ENCODE measurements around the gene INSL3. TPM values are rescaled to one million over a fixed set of nuclear protein-coding genes. Genes with fewer than 3 reads are reported as not detected.
"Not testable (repeated sequence)": the region's sequence is repeated elsewhere in the genome, so short reads cannot be mapped to it uniquely, and the experiment has no call there.

The INSL3 gene
- total RNA-seq, 4 donors from 2014 or later, result 2.7 TPM; not detected in 3

GRCh38 chr19:17811103-17811502 is 10.2 kb downstream of the INSL3 start:
- DNase-seq (ENCODE audit: low spot score), result no peak
- TF ChIP-seq CTCF (IDR thresholded peaks at IDR 0.05), result no peak
- ATAC-seq (ENCODE audit: low FRiP score), result no peak

DNA sequence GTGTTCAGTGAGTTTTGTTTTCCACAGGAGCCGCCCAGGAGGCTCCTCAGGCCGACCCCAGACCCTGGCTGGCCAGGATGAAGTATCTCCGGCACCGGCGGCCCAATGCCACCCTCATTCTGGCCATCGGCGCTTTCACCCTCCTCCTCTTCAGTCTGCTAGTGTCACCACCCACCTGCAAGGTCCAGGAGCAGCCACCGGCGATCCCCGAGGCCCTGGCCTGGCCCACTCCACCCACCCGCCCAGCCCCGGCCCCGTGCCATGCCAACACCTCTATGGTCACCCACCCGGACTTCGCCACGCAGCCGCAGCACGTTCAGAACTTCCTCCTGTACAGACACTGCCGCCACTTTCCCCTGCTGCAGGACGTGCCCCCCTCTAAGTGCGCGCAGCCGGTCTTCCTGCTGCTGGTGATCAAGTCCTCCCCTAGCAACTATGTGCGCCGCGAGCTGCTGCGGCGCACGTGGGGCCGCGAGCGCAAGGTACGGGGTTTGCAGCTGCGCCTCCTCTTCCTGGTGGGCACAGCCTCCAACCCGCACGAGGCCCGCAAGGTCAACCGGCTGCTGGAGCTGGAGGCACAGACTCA is 13.5 kb downstream of the INSL3 start:
- TF ChIP-seq CTCF (IDR thresholded peaks at IDR 0.05), result no peak
- no peak for DNase-seq (ENCODE audit: low spot score)
- no peak for ATAC-seq (ENCODE audit: low FRiP score)

DNA sequence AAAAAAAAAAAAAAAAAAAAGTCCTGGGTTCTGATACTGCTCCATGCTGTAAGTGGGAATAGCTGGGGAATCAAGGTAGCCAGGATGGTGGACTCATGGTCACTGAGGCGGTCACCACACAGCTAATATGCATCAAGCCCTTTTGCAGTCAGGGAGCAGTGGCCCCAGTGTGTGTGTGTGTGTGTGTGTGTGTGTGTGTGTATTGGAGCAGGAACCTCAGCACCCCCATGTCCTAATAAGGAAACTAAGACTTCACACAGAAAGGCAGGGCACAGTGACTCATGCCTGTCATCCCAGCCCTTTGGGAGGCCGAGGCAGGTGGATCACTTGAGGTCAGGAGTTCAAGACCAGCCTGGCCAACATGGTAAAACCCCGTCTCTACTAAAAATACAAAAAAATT is 14.4 kb downstream of the INSL3 start:
- ATAC-seq (ENCODE audit: low FRiP score) (no peak), DNase-seq (ENCODE audit: low spot score) (no peak)
- no peak for TF ChIP-seq CTCF (IDR thresholded peaks at IDR 0.05)

GRCh38 chr19:17805427-17805826 is 15.9 kb downstream of the INSL3 start:
- no peak for DNase-seq (ENCODE audit: low spot score)
- TF ChIP-seq CTCF (IDR thresholded peaks at IDR 0.05), result no peak
- ATAC-seq (ENCODE audit: low FRiP score), result no peak

DNA sequence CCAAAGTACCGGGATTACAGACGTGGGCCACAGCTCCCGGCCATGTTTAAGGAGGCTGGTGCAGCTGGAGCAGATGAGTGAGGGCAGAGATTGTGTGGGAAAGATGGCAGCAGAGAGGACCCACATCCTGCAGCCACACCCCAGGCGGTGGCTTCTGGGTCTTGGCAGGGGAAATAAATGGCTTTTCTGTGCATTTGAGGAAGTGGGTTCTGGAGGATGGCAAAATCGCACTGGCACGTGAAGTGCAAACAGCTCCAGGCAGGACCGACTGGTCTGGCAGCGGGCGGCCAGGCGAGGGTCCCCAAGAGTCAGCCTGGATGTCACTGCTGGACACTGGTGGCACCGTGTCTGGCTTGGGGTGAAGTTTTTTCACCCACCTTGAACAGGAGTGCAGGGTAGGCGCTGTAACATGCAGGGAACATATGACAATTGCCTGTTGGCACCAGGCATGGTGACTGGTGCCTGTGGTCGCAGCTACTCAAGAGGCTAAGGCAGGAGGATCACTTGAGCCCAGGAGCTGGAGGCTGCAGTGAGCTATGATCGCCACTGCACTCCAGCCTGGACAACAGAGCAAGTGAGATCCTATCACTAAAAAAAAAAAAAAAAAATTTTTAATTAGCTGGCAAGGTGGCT is 17.9 kb downstream of the INSL3 start:
- ATAC-seq (ENCODE audit: low FRiP score) (no peak), DNase-seq (ENCODE audit: low spot score) (no peak)
- no peak for TF ChIP-seq CTCF (IDR thresholded peaks at IDR 0.05)

DNA sequence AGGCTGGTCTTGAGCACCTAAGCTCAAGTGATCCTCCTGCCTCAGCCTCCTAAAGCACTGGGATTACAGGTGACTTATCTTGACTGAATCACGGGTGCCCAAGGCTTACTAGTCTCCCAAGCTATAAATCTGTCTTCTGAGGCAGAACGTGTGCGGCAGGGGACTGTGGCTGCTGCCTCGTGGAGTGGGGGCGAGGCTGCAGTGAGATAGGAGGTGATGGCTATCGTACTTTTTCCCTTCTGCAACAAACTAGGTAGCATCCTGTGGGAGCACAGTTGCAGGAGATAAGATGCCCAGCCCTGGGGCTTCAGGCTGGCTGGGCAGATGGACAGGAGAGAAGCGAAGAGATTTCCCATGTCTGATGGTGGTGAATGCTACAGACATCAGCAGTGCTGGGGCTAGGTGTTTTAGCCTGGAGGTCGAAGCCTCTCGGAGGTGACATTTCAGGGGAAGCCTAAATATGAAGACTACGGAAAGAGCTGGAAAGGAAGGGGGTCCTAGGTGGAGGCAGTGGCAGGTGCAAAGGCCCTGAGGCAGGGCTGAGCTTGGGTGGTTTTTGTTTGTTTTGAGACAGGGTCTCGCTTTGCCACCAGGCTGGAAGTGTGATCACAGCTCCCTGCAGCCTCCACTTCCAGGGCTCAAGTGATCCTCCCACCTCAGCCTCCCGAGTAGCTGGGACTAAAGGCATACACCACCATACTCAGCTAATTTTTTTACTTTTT is 19.0 kb downstream of the INSL3 start:
- TF ChIP-seq CTCF (IDR thresholded peaks at IDR 0.05), result no peak
- DNase-seq (ENCODE audit: low spot score) (no peak), ATAC-seq (ENCODE audit: low FRiP score) (no peak)

DNA sequence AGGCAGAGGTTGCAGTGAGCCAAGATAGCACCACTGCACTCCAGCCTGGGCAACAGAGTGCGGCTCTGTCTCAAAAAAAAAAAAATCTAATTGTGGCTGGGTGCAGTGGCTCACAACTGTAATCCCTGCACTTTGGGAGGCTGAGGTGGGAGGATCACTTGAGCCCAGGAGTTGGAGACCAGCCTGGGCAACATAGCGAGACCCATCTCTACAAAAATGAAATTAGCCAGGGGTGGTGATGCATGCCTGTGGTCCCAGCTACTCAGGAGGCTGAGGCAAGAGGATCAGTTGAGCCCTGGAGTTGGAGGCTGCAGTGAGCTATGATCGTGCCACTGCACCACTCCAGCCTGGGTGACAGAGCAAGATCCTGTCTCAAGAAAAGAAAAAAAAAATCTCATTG is 22.7 kb downstream of the INSL3 start:
- ATAC-seq (ENCODE audit: low FRiP score); DNase-seq (ENCODE audit: low spot score): not testable (repeated sequence)

Data from omental fat pad (tissue), 4 donors.